GM21737 (cell line): ENCODE results near the gene CYB5B.
A peak's percentile ranks its signal among the peaks of the same experiment; 100 is the strongest.

Experiments used
- ATAC-seq: cut with Tn5 transposase; IDR thresholded peaks from one replicate; pipeline ENCODE4 v1.9.1; 2021; ENCODE audit warnings: mild to moderate bottlenecking, moderate library complexity; ENCODE audit not compliant: unreplicated experiment

Gene CYB5B

GRCh38 chr16:69443927-69444631 lies 19.7 kb downstream of the CYB5B start:
- ATAC-seq, result no peak

DNA sequence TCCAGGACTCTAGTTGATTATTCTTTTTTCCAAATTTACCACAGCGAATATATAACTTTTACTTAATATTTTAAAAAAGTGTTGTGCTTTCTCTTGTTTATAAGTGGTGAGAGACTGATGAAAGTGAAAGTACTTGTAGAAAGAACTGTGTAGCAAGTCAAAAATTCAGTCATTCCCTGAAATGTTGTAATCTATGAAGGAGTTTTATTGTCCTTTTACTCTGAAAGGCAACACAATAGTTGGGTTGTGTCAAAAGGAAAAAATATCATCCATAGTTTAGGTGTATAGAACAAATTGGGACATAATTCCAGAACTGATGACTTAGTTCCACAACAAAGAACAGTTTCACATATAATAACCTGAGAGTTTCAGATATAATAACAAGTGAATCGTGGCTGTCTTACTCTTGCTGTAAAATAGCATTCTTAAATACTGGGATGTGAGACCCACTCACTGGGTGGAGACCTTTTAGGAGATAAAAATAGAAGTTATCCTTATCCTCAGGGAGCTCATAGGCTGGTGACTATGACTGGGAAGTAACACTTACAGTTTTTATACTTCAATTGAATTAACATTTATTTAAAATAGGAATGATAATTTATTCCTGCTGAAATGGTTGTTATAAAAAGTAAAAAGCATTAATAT lies 20.6 kb downstream of the CYB5B start:
- ATAC-seq, result no peak

DNA sequence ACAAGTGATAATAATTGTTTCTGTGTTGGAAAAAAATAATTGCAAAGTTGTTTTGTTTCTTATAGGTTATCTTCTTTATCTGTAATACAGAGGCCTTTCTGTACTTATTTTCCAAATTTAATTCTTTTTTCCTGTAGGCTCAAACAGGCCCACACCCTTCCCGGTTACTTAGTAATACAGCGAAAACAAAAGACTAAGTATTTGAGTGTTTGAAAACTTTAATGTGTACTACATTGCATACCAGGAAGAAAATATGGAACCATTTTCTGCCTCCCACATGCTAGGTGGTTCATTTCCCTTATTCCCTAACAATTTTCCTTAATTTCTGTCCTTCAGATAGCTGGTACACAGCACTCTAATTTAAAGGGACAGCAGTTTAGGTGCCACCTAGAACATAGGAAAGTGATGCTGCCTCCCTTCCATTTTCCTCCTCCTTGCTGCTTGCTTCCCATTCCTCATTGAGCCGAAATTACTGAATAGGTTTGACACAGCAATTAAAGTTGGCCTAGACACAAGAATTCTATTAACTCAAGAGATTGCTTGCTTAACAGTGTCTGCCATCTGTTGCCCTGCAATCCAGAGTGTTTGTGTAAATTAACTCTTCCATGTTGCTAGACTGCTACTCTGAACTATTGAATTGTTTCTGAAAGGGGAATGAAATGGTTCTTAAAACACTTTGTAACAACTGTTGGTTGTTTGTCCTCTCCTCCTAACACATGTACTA lies 24.2 kb downstream of the CYB5B start:
- ATAC-seq, result no peak

- ATAC-seq, result no peak
Observed at GRCh38 chr16:69451166-69451565, 26.7 kb downstream of the CYB5B start.

- ATAC-seq, result no peak
Observed at GRCh38 chr16:69453936-69454335, 29.5 kb downstream of the CYB5B start.

GRCh38 chr16:69463876-69464275 lies 39.5 kb downstream of the CYB5B start:
- ATAC-seq, result no peak

DNA sequence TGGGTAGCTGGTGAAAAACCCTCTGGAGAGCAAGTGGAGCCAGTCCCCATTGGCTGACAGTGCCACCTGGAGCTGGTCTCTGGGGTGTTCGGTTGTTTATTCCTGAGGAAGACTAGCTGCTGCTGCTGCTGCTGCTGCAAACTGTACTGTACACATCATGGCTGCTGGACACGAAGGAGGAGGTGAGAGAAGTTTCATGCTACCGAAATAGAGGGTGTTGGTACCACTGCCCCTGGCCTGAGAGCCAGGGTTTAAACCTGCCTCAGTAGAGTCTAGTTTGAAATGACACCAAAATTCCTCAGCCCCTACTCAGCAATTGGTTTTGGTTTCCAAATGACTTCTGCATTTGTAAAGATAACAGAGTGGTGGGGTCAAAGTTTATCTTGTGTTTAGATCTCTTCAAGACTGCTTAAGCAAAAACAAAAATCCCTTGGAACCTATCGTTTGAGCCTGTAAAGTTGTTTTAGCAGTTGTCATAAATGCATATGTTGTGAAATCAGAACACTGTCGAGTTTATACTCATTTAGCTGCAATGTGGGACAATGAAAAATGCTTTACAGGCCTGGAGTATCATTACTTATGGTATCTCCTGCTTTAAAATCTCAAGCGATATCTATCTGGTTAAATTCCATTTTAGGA lies 40.8 kb downstream of the CYB5B start:
- ATAC-seq, result no peak

GRCh38 chr16:69465881-69466280 lies 41.5 kb downstream of the CYB5B start:
- no peak for ATAC-seq

- no peak for ATAC-seq
Observed at GRCh38 chr16:69466547-69466946, 42.1 kb downstream of the CYB5B start.

DNA sequence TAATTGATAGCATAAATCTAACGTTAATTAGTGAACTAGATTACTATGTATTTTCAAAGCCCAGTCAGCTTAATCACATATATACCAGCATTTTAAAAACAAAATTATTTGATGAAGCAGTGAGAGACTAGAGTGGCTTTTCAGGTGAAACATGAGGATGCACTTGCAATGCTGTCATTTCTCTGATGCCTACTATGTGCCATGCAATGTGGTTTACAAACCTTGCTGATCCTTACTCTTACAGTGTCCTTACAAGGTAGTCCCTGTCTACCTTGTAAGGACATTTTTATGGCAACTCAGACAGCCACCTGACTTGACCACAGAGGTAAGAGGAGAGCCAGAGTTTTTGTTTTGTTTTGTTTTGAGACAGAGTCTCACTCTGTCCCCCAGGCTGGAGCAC lies 42.7 kb downstream of the CYB5B start:
- ATAC-seq, result no peak

DNA sequence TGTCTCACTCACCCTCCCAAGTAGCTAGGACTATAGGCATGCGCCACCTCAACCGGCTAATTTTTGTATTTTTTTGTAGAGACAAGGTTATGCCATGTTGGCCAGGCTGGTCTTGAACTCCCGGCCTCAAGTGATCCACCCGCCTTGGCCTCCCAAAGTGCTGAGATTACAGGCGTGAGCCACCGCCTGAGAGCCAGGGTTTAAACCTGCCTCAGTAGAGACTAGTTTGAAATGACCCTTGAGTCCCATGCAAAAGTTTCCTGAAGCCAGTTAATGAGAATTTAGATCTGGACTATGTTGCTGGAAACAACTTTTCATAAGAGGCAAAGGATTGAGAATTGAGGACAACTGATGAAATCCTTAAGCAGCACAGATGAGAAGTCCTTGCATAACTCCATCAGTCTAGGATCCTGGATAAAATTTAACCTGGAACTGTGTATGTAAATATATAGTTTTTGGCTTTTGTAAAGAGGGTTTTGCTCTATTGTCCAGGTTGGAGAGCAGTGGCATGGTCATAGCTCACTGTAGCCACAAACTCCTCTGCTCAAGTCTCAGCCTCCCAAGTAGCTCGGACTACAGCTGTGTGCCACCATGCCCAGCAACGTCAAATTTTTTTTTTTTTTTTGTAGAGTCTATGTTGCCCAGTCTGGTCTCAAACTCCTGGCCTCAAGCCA lies 43.2 kb downstream of the CYB5B start:
- no peak for ATAC-seq

DNA sequence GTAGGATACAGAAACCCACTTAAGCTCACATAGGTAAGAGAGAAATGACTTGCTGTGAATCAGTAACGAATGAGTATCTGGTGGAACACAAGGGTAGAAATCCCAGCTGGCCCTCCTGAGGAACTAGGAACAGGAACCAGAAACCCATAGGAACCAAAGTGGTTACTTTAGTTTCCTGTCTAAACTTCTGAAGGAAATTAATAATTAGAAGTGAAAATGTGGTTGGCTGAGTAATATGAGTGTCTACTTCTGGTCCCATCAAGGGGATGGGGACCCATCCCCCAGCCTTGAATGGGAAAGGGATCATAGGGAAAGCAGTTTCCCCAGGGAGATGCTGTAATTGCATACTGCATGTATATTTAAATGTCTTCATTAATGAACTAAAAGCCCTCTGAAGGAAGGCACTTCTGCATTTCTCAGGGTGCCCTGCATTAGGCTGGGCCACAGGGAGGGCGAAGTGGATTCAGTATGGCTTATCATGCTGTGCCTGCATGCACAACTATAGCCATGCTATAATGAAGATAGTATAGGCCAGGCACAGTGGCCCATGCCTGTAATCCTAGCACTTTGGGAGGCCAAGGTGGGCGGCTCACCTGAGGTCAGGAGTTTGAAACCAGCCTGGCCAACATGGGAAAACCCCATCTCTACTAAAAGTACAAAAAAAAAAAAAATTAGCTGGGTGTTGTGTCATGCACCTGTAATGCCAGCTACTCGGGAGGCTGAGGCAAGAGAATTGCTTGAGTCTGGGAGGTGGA lies 45.6 kb downstream of the CYB5B start:
- ATAC-seq, result peak; percentile 59

DNA sequence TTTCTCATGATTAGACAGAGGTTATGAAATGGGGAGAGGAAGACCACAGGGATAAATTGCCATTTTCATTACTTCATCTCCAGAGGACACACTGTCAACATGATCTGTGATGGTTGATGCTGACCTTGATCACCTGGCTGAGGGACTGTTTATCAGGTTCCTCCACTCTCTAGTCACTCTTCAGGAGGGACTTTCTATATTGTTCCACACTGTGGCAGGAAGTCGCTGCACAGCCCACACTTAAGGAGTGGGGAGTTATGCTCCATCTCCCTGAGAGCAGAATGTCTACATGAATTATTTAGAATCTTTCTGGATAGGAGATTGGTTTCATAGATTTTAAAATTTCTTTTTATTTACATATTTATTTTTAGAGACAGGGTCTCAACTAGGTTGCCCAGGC lies 46.7 kb downstream of the CYB5B start:
- ATAC-seq, result no peak

- no peak for ATAC-seq
Observed at GRCh38 chr16:69474408-69474807, 50.0 kb downstream of the CYB5B start.

DNA sequence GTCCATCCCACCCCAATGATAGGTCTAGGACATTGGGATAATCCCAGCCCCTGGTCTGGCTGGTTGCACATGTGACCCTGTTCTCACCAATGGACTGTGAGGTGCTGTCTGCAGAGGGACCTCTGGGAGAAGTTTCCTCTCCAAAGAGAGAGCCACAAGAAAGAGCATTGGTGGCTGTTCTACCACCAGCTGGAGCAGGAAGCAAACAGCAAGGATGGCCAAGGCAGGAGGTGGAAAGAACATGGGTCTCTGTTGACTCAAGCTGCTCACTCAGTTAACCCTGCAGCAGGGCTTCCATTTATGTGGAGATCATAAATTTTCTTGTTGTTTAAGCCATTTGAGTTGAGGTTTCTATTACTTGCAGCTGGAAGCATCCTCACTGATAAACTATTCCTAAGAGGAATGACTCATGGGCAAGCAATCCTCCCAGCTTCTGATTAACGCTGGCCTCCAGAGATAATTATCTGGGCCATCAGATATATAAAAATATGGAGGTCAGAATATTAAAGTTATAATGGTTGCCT lies 52.6 kb downstream of the CYB5B start:
- ATAC-seq, result no peak

DNA sequence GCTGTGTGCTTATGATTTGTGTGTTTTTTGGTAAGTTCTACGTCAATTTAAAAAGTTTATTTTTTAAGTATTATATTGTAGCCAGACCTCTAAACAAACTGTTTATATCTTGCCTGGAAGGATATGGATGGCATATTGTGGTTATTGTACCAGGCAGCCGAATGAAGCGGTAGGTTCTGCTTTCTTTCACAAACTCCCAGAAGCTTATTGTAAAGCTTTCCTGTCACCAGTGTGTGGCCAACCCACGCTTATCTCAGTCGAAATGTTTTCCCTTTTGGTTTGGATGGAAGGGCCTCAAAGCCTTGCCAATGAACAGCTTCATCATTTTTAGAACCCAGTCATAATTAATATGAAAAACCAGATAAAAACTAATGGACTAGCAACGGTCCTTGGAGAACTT lies 53.1 kb downstream of the CYB5B start:
- ATAC-seq, result no peak

GRCh38 chr16:69478685-69479084 lies 54.3 kb downstream of the CYB5B start:
- no peak for ATAC-seq

DNA sequence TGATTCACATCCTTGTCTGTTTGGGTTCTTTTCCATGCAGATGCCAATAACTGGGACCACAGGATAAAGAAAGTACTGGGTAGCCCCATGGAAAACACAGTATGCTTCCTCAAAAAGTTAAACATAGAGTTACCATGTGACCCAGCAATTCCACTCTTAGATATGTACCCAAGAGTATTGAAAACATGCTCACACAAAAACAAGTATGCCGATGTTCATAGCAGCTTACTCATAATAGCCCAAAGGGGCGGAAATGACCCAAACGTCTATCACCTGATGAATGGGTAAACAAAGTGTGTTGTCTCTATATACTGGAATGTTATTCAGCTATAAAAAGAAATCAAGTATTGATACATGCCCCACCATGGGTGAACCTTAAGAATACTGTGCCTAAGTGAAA lies 55.4 kb downstream of the CYB5B start:
- ATAC-seq, result no peak

DNA sequence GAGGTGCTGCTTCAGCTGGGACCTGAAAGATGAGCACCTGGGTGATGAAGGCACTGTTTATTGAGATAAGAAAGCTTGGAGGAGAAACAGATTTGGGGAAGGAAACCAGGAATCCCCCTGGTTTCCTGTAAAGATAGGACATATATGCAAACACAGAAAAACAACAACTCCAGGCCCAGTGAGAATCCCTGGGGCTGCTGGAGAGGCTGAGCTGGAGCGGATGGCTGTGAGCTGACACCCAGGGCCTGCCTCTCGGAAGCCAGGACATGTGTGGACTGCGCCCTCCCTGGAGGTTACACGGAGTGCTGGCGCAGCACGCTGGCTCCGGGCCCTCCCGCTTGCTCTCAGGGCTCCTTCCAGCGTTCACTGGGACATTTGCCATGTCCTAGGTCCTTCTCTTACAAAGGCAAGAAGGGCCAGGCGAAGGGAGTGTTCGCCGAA lies 57.5 kb downstream of the CYB5B start:
- ATAC-seq, result no peak

GRCh38 chr16:69482410-69482991 lies 58.1 kb downstream of the CYB5B start:
- ATAC-seq, result no peak
